Gastroesophageal sphincter (tissue), 4 donors: ENCODE measurements around the gene CHORDC1. TPM values are rescaled to one million over a fixed set of nuclear protein-coding genes. Genes with fewer than 3 reads are reported as not detected.

Experiments
- ATAC-seq: fragments of 150-250 bp; one replicate; pipeline ENCODE4 v1.9.1; 2016; ENCODE audit warnings: mild to moderate bottlenecking, moderate library complexity
- H3K27ac ChIP-seq, 4 donors: fragments of 200-600 bp; sonication (generic) in 3 of 4; 1 replicate in 3 of 4; 2 replicates in 1 of 4; pipeline ENCODE4 v1.5.1; 2016 to 2019
- H3K27me3 ChIP-seq: fragments of 200-600 bp; sonication (generic); one replicate; pipeline ENCODE4 v1.5.1; 2019
- H3K36me3 ChIP-seq, 2 donors: fragments of 200-600 bp; sonication (generic); one replicate each; pipeline ENCODE4 v1.5.1; 2019; ENCODE audit warnings: control low read depth in 1 of 2
- H3K4me1 ChIP-seq, 3 donors: fragments of 200-600 bp; sonication (generic); 1 replicate in 2 of 3; 2 replicates in 1 of 3; pipeline ENCODE4 v1.5.1; 2016 to 2019; ENCODE audit warnings: control low read depth in 2 of 3
- H3K4me3 ChIP-seq, 2 donors: fragments of 200-600 bp; sonication (generic); one replicate each; pipeline ENCODE4 v1.5.1; 2019; ENCODE audit warnings: mild to moderate bottlenecking in 1 of 2, moderate library complexity in 1 of 2
- H3K9me3 ChIP-seq, 3 donors: fragments of 200-600 bp; sonication (generic); one replicate each; pipeline ENCODE4 v1.5.1; 2017 to 2019; ENCODE audit warnings: control low read depth in 2 of 3
- EP300 ChIP-seq: sonication (generic); formaldehyde crosslinking; IDR thresholded peaks from one replicate; pipeline ENCODE4 v1.6.1; 2017; ENCODE audit warnings: antibody characterized with exemption, mild to moderate bottlenecking
- POLR2A ChIP-seq, 2 donors: fragments of 450-650 bp; IDR thresholded peaks; one replicate each; pipeline ENCODE4 v1.6.1; 2017; ENCODE audit warnings: antibody characterized with exemption in 2 of 2, mild to moderate bottlenecking in 2 of 2, moderate library complexity in 1 of 2
- POLR2AphosphoS5 ChIP-seq: sonication (generic); formaldehyde crosslinking; IDR thresholded peaks from one replicate; pipeline ENCODE4 v1.6.1; 2017; ENCODE audit warnings: antibody characterized with exemption
- WGBS, 2 donors: methylation state at CpG; one replicate each; pipeline ENCODE4 v1.1.5; 2018; ENCODE audit warnings: low coverage in 1 of 2; 5-methylcytosine and 5-hydroxymethylcytosine counted together
- total RNA-seq, 4 donors: library from RNA; depleted of rRNA; stranded (reverse); fragments of >200 nt; gene quantifications; one replicate each; pipeline ENCODE4 v1.1.0, GENCODE V29; 2016
- TF ChIP-seq, protein P1 (sequence below), 4 experiments: fragments of 200-600 bp in 2 of 4; fragments of 450-650 bp in 2 of 4; sonication (generic) in 1 of 4; IDR thresholded peaks; one replicate each; pipeline ENCODE4 v1.5.1; 2017 to 2019; ENCODE audit warnings: antibody characterized with exemption in 4 of 4, mild to moderate bottlenecking in 2 of 4, moderate library complexity in 2 of 4

Gene CHORDC1
- total RNA-seq, 4 donors from 2014 or later: 49.1 to 99.6 (median 53.5) TPM

GRCh38 chr11:90202342-90202741 is 20.5 kb downstream of the CHORDC1 start:
- WGBS, 2 donors: 61 to 89% methylated on average over 3 of the region's 3 CpGs
- Histone ChIP-seq H3K9me3 (no peaks in the 10 kb centered on the region), H3K27me3 (no peaks in the 10 kb centered on the region), H3K36me3 (peaks cover 0 to 73% of the 10 kb centered on the region in 2 donors), H3K4me3 (no peak overlapping the region), H3K27ac (no peak overlapping the region), H3K4me1 (peaks cover 0 to 13% (median 0%) of the 10 kb centered on the region in 3 donors)
- TF ChIP-seq EP300 (no peak), POLR2A (IDR thresholded peaks at IDR 0.05) (no peak), POLR2AphosphoS5 (no peak)
- TF ChIP-seq, protein P1, sequence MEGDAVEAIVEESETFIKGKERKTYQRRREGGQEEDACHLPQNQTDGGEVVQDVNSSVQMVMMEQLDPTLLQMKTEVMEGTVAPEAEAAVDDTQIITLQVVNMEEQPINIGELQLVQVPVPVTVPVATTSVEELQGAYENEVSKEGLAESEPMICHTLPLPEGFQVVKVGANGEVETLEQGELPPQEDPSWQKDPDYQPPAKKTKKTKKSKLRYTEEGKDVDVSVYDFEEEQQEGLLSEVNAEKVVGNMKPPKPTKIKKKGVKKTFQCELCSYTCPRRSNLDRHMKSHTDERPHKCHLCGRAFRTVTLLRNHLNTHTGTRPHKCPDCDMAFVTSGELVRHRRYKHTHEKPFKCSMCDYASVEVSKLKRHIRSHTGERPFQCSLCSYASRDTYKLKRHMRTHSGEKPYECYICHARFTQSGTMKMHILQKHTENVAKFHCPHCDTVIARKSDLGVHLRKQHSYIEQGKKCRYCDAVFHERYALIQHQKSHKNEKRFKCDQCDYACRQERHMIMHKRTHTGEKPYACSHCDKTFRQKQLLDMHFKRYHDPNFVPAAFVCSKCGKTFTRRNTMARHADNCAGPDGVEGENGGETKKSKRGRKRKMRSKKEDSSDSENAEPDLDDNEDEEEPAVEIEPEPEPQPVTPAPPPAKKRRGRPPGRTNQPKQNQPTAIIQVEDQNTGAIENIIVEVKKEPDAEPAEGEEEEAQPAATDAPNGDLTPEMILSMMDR (IDR thresholded peaks at IDR 0.05): no peak
- ATAC-seq: no peak

GRCh38 chr11:90197377-90197776 is 25.5 kb downstream of the CHORDC1 start:
- no peaks in the 10 kb centered on the region for H3K4me1 ChIP-seq
- no peaks in the 10 kb centered on the region for H3K27me3 ChIP-seq
- peaks cover 0 to 30% of the 10 kb centered on the region in 2 donors for H3K36me3 ChIP-seq
- no peak overlapping the region for H3K4me3 ChIP-seq
- TF ChIP-seq, protein P1 (IDR thresholded peaks at IDR 0.05): no peak
- no peak for TF ChIP-seq POLR2AphosphoS5
- no peak for TF ChIP-seq EP300
- no peak for TF ChIP-seq POLR2A (IDR thresholded peaks at IDR 0.05)
- no peak overlapping the region for H3K27ac ChIP-seq
- 70 to 75% methylated on average over 1 of the region's 1 CpG for WGBS, 2 donors
- ATAC-seq: no peak
- no peaks in the 10 kb centered on the region for H3K9me3 ChIP-seq

- Histone ChIP-seq H3K27ac (no peak overlapping the region), H3K4me3 (no peak overlapping the region), H3K27me3 (no peaks in the 10 kb centered on the region), H3K36me3 (peaks cover 0 to 5% of the 10 kb centered on the region in 2 donors), H3K4me1 (no peaks in the 10 kb centered on the region), H3K9me3 (no peaks in the 10 kb centered on the region)
- ATAC-seq: no peak
- WGBS, 2 donors: 86 to 89% methylated on average over 4 of the region's 4 CpGs
- TF ChIP-seq, protein P1 (IDR thresholded peaks at IDR 0.05): no peak
- TF ChIP-seq POLR2A (IDR thresholded peaks at IDR 0.05) (no peak), EP300 (no peak), POLR2AphosphoS5 (no peak)
Measured at GRCh38 chr11:90192869-90193582, 29.8 kb downstream of the CHORDC1 start.

DNA sequence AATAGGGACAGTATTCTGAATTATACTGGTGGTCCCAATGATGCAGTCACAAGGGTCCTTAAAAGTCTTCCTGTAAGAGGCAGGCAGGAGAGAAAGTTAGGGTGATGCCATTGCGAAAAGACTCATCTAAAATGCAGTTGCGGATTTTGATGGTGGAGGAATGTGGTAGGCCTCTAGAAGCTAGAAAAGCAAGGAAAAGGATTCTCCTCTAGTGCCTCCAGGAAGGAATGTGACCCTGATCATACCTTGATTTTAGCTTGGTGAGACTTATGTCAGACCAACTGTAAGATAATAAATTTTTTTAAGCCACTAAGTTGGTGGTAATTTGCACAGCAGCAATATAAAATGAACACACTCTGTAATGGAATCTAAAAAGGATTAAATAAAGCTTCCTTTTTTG is 33.8 kb downstream of the CHORDC1 start:
- no peak for ATAC-seq
- H3K9me3 ChIP-seq: no peaks in the 10 kb centered on the region
- no peaks in the 10 kb centered on the region for H3K27me3 ChIP-seq
- no peak for TF ChIP-seq EP300
- TF ChIP-seq POLR2A (IDR thresholded peaks at IDR 0.05): no peak
- TF ChIP-seq, protein P1 (IDR thresholded peaks at IDR 0.05): no peak
- no peak for TF ChIP-seq POLR2AphosphoS5
- H3K36me3 ChIP-seq: peaks cover 0 to 5% of the 10 kb centered on the region in 2 donors
- WGBS, 2 donors: 100% methylated on average over 2 of the region's 2 CpGs
- no peak overlapping the region for H3K27ac ChIP-seq
- H3K4me1 ChIP-seq: no peaks in the 10 kb centered on the region
- H3K4me3 ChIP-seq: no peak overlapping the region

DNA sequence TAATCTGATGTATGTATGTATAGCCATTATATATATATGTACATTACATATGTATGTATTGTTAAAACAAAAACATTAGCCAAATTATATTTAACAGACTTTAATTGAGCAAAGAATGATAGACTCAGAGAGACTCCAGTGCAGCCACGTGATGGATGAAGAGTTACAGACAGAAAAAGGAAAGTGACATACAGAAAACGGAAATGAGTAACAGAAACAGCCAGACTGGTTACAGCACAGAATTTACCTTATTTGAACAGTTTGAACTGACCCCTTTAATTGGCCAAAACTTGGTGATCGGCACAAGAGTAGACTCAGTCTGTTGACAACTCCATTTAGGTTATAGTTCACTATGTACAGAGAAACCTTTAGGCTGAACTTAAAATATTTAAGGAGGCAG is 35.0 kb downstream of the CHORDC1 start:
- H3K4me3 ChIP-seq: no peak overlapping the region
- TF ChIP-seq POLR2A (IDR thresholded peaks at IDR 0.05) (no peak), EP300 (no peak), POLR2AphosphoS5 (no peak)
- TF ChIP-seq, protein P1 (IDR thresholded peaks at IDR 0.05): no peak
- H3K27ac ChIP-seq: no peak overlapping the region
- no peaks in the 10 kb centered on the region for H3K9me3 ChIP-seq
- ATAC-seq: no peak
- H3K27me3 ChIP-seq: no peaks in the 10 kb centered on the region
- no peaks in the 10 kb centered on the region for H3K4me1 ChIP-seq
- 89 to 97% methylated on average over 3 of the region's 3 CpGs for WGBS, 2 donors
- peaks cover 0 to 5% of the 10 kb centered on the region in 2 donors for H3K36me3 ChIP-seq
